ENCODE data around the gene NEU2.

Gene NEU2

GRCh38 chr2:233076749-233077148, 44.3 kb downstream of the NEU2 start:
- TF ChIP-seq CTCF (IDR thresholded peaks at IDR 0.05; ENCODE audit: low read depth, low read length, missing control alignments): no peak
- H3K4me3 ChIP-seq (ENCODE audit: low read depth, low read length): no peak overlapping the region
- no peak for DNase-seq (ENCODE audit: low read depth)

GRCh38 chr2:233079473-233079877, 47.0 kb downstream of the NEU2 start:
- H3K4me3 ChIP-seq (ENCODE audit: low read depth, low read length): no peak overlapping the region
- TF ChIP-seq CTCF (IDR thresholded peaks at IDR 0.05; ENCODE audit: low read depth, low read length, missing control alignments): no peak
- DNase-seq (ENCODE audit: low read depth): no peak

GRCh38 chr2:233079953-233080835, 47.7 kb downstream of the NEU2 start:
- DNase-seq (ENCODE audit: low read depth): no peak
- no peak for TF ChIP-seq CTCF (IDR thresholded peaks at IDR 0.05; ENCODE audit: low read depth, low read length, missing control alignments)
- peak overlapping the region; percentile 17; the same call in 1 of the 2 replicates for H3K4me3 ChIP-seq (ENCODE audit: low read depth, low read length)

GRCh38 chr2:233080836-233081229, 48.4 kb downstream of the NEU2 start:
- H3K4me3 ChIP-seq (ENCODE audit: low read depth, low read length): peak overlapping the region; percentile 45; the same call in 1 of the 2 replicates
- no peak for DNase-seq (ENCODE audit: low read depth)
- TF ChIP-seq CTCF (IDR thresholded peaks at IDR 0.05; ENCODE audit: low read depth, low read length, missing control alignments): no peak

GRCh38 chr2:233081232-233081730, 48.8 kb downstream of the NEU2 start:
- TF ChIP-seq CTCF (IDR thresholded peaks at IDR 0.05; ENCODE audit: low read depth, low read length, missing control alignments): no peak
- DNase-seq (ENCODE audit: low read depth): no peak
- peak overlapping the region; percentile 45 for H3K4me3 ChIP-seq (ENCODE audit: low read depth, low read length)

- peak overlapping the region; percentile 45 for H3K4me3 ChIP-seq (ENCODE audit: low read depth, low read length)
- TF ChIP-seq CTCF (IDR thresholded peaks at IDR 0.05; ENCODE audit: low read depth, low read length, missing control alignments): no peak
- DNase-seq (ENCODE audit: low read depth): no peak
Measured at GRCh38 chr2:233081731-233082221, 49.3 kb downstream of the NEU2 start.

Data from GM12864 (cell line).